NT2/D1 (cell line): ENCODE measurements around the gene ISYNA1.

Source experiments
- YY1 ChIP-seq: IDR thresholded peaks from 2 replicates; pipeline ENCODE4 v1.6.1; 2011; ENCODE audit not compliant: insufficient read length, insufficient read depth
- ZNF274 ChIP-seq: IDR thresholded peaks from 2 replicates; pipeline ENCODE4 v1.6.1; 2011; ENCODE audit warnings: mild to moderate bottlenecking, low read depth, low read length

GRCh38 chr19:18428173-18428786 is 9.7 kb downstream of the ISYNA1 start:
- TF ChIP-seq YY1 (no peak), ZNF274 (no peak)
